HepG2 (cell line): ENCODE results near the gene STON1.

Source experiments
- PCBP1 ChIP-seq: fragments of 200-400 bp; formaldehyde crosslinking; IDR thresholded peaks from 2 replicates; pipeline ENCODE4 v1.6.1; 2017; ENCODE audit warnings: mild to moderate bottlenecking, low read depth, low read length, borderline replicate concordance
- ZNF326 ChIP-seq: sonication (generic); formaldehyde crosslinking; IDR thresholded peaks from 2 replicates; pipeline ENCODE4 v1.4.0; 2020; ENCODE audit warnings: missing genetic modification reagents, borderline replicate concordance
- ZNF446 ChIP-seq: sonication (generic); formaldehyde crosslinking; IDR thresholded peaks from 2 replicates; pipeline ENCODE4 v1.5.0; 2020; ENCODE audit warnings: mild to moderate bottlenecking, missing genetic modification reagents
- TF ChIP-seq, protein P1 (sequence below): sonication (generic); formaldehyde crosslinking; IDR thresholded peaks from 2 replicates; pipeline ENCODE4 v1.4.0; 2020; ENCODE audit warnings: missing genetic modification reagents

DNA sequence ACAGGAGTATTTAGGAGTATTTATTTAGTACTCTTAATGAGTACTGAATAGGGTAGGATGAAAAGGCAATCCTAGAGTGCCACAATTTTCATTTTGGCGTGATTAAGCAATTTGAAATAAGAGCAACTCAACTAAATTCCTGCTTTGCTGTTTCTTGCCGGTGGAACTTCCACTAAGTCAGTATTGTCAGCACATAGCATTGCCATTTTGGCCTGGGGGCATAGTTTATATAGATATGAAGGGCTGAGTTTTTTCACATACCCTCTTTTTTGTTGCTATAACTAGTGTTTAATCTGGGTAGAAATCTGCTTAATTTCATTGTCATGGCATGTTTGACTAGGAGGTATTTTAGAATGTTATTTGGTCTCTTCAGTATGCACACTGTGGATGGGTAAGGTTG is 89.6 kb downstream of the STON1 start:
- TF ChIP-seq PCBP1 (no peak), ZNF326 (CRISPR knock-in tag) (no peak), ZNF446 (CRISPR knock-in tag) (no peak)
- TF ChIP-seq, protein P1, sequence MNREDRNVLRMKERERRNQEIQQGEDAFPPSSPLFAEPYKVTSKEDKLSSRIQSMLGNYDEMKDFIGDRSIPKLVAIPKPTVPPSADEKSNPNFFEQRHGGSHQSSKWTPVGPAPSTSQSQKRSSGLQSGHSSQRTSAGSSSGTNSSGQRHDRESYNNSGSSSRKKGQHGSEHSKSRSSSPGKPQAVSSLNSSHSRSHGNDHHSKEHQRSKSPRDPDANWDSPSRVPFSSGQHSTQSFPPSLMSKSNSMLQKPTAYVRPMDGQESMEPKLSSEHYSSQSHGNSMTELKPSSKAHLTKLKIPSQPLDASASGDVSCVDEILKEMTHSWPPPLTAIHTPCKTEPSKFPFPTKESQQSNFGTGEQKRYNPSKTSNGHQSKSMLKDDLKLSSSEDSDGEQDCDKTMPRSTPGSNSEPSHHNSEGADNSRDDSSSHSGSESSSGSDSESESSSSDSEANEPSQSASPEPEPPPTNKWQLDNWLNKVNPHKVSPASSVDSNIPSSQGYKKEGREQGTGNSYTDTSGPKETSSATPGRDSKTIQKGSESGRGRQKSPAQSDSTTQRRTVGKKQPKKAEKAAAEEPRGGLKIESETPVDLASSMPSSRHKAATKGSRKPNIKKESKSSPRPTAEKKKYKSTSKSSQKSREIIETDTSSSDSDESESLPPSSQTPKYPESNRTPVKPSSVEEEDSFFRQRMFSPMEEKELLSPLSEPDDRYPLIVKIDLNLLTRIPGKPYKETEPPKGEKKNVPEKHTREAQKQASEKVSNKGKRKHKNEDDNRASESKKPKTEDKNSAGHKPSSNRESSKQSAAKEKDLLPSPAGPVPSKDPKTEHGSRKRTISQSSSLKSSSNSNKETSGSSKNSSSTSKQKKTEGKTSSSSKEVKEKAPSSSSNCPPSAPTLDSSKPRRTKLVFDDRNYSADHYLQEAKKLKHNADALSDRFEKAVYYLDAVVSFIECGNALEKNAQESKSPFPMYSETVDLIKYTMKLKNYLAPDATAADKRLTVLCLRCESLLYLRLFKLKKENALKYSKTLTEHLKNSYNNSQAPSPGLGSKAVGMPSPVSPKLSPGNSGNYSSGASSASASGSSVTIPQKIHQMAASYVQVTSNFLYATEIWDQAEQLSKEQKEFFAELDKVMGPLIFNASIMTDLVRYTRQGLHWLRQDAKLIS (CRISPR knock-in tag) = no peak
